HL-60 (cell line): ENCODE results near the gene MACROD2.

Experiments used
- CTCF ChIP-seq: IDR thresholded peaks from one replicate; pipeline ENCODE4 v1.5.1; 2011; ENCODE audit warnings: low read length, control low read depth, inconsistent platforms; ENCODE audit not compliant: insufficient read depth
- GABPA ChIP-seq: IDR thresholded peaks from 2 replicates; pipeline ENCODE4 v1.6.1; 2012; ENCODE audit warnings: low read depth
- POLR2AphosphoS5 ChIP-seq: IDR thresholded peaks from 2 replicates; pipeline ENCODE4 v1.6.1; 2012; ENCODE audit warnings: low read depth

GRCh38 chr20:15776770-15777466 is 1781.6 kb downstream of the MACROD2 start:
- TF ChIP-seq GABPA (no peak), CTCF (no peak), POLR2AphosphoS5 (no peak)
